HepG2 (cell line): ENCODE results near the gene LRP1B. TPM values are rescaled to one million over a fixed set of nuclear protein-coding genes. Genes with fewer than 3 reads are reported as not detected.

Experiments
- ATAC-seq: fragments of 200-7000 bp; cut with Tn5 transposase; 3 replicates; pipeline ENCODE4 v1.9.1; 2020; ENCODE audit warnings: mild to moderate bottlenecking, moderate library complexity
- BruUV-seq: library from RNA; stranded (reverse); fragments of 400-500 nt; replicated peaks from 2 replicates; lab custom pipeline; 2021; lab: Mats Ljungman, UMichigan
- CTCF ChIA-PET: fragments of 300-600 bp; formaldehyde crosslinking; extraction: SDS; loops from one replicate; lab custom pipeline; 2021; ENCODE audit warnings: low total read pairs, inconsistent platforms, low intra/inter-chr PET ratio; lab: Yijun Ruan, JAX
- POLR2A ChIA-PET: fragments of 350-600 bp; sonication (Branson Sonifier 250); formaldehyde crosslinking; loops from one replicate; lab custom pipeline; 2020; ENCODE audit warnings: antibody characterized with exemption, inconsistent platforms; lab: Yijun Ruan, JAX
- DNase-seq: peaks from one replicate; pipeline ENCODE4 v3.0.0-alpha.2; 2015; ENCODE audit warnings: low spot score
- FAIRE-seq: peaks from 3 replicates; lab custom pipeline; 2011; peaks lifted over from hg19 to GRCh38; lab: Jason Lieb, UNC
- H2AFZ ChIP-seq: one replicate; pipeline ENCODE4 v1.6.1; 2011; ENCODE audit warnings: low read length, inconsistent platforms
- H3K27ac ChIP-seq: fragments of 300-600 bp; 3 replicates; pipeline ENCODE4 v1.8.0; 2011; ENCODE audit warnings: mixed run types, mild to moderate bottlenecking, mixed read lengths, low read length, inconsistent platforms; ENCODE audit not compliant: insufficient read depth; ENCODE audit errors: extremely low read length
- H3K27me3 ChIP-seq, 2 experiments: fragments of 200-600 bp in 1 of 2; 2 replicates in 1 of 2; 3 replicates in 1 of 2; pipeline versions ENCODE4 v1.6.0 to v1.8.0; 2011; ENCODE audit warnings: low read length in 2 of 2, mild to moderate bottlenecking in 2 of 2, moderate library complexity in 2 of 2, inconsistent platforms in 1 of 2; ENCODE audit not compliant: insufficient read depth in 2 of 2, control insufficient read depth in 1 of 2
- H3K36me3 ChIP-seq, 2 experiments: fragments of 200-600 bp in 1 of 2; replicated peaks in 1 of 2; 2 replicates in 1 of 2; 3 replicates in 1 of 2; pipeline versions ENCODE4 v1.5.1 to v1.8.0; 2011; ENCODE audit warnings: low read length in 2 of 2, inconsistent platforms in 1 of 2; ENCODE audit not compliant: insufficient read depth in 2 of 2, control insufficient read depth in 1 of 2
- H3K4me1 ChIP-seq: 2 replicates; pipeline ENCODE4 v1.5.1; 2012; ENCODE audit warnings: low read length, inconsistent platforms; ENCODE audit not compliant: insufficient read depth
- H3K4me2 ChIP-seq: 2 replicates; pipeline ENCODE4 v1.6.0; 2011; ENCODE audit warnings: low read depth, low read length, inconsistent platforms
- H3K4me3 ChIP-seq, 3 experiments: fragments of 200-600 bp in 1 of 3; sonication (generic), shearing (Covaris generic) in 1 of 3; replicated peaks in 1 of 3; 2 replicates each; pipeline ENCODE4 v1.5.1; 2011 to 2016; ENCODE audit warnings: low read length in 3 of 3, inconsistent platforms in 2 of 3, low read depth in 2 of 3, mild to moderate bottlenecking in 2 of 3, control low read depth in 1 of 3, mixed read lengths in 1 of 3; ENCODE audit not compliant: insufficient read depth in 1 of 3
- H3K79me2 ChIP-seq: one replicate; pipeline ENCODE4 v1.6.1; 2011; ENCODE audit warnings: low read length, inconsistent platforms; ENCODE audit not compliant: insufficient read depth
- H3K9ac ChIP-seq: 2 replicates; pipeline ENCODE4 v1.6.0; 2011; ENCODE audit warnings: mild to moderate bottlenecking, low read depth, low read length, inconsistent platforms; ENCODE audit not compliant: insufficient read depth
- H3K9me3 ChIP-seq: 2 replicates; pipeline ENCODE4 v1.5.1; 2012; ENCODE audit warnings: mild to moderate bottlenecking, low read length
- H4K20me1 ChIP-seq: 2 replicates; pipeline ENCODE4 v1.6.0; 2011; ENCODE audit warnings: inconsistent platforms, mild to moderate bottlenecking, low read length, moderate library complexity; ENCODE audit not compliant: insufficient read depth
- ATF3 ChIP-seq: sonication (generic); formaldehyde crosslinking; IDR thresholded peaks from 2 replicates; pipeline ENCODE4 v1.4.0; 2020; ENCODE audit warnings: missing genetic modification reagents
- NR2C2 ChIP-seq: sonication (generic); formaldehyde crosslinking; IDR thresholded peaks from 2 replicates; pipeline ENCODE4 v1.4.0; 2020; ENCODE audit warnings: missing genetic modification reagents, mild to moderate bottlenecking, moderate library complexity, borderline replicate concordance
- ZC3H13 ChIP-seq: sonication (generic); formaldehyde crosslinking; IDR thresholded peaks from 2 replicates; pipeline ENCODE4 v1.8.1; 2023; ENCODE audit warnings: mild to moderate bottlenecking, missing genetic modification reagents, moderate library complexity
- ZFP91 ChIP-seq: sonication (generic); formaldehyde crosslinking; IDR thresholded peaks from 2 replicates; pipeline ENCODE4 v1.9.0; 2022; ENCODE audit warnings: missing genetic modification reagents, mild to moderate bottlenecking, borderline replicate concordance
- ZKSCAN1 ChIP-seq: fragments of 150-350 bp; IDR thresholded peaks from 2 replicates; pipeline ENCODE4 v1.6.1; 2014; ENCODE audit warnings: low read length
- ZNF124 ChIP-seq: sonication (generic); formaldehyde crosslinking; IDR thresholded peaks from 2 replicates; pipeline ENCODE4 v1.4.0; 2020; ENCODE audit warnings: missing genetic modification reagents
- ZNF136 ChIP-seq: sonication (generic); formaldehyde crosslinking; IDR thresholded peaks from 2 replicates; pipeline ENCODE4 v1.8.1; 2022; ENCODE audit warnings: low read depth, mild to moderate bottlenecking, moderate library complexity, missing genetic modification reagents
- ZNF138 ChIP-seq: sonication (generic); formaldehyde crosslinking; IDR thresholded peaks from 2 replicates; pipeline ENCODE4 v1.5.0; 2020; ENCODE audit warnings: mild to moderate bottlenecking, low read depth, missing genetic modification reagents
- WGBS: methylation state at CpG from one replicate; pipeline ENCODE4 v1.1.6; 2017; ENCODE audit warnings: low lambda C conversion rate; 5-methylcytosine and 5-hydroxymethylcytosine counted together
- in situ Hi-C: cut with HindIII; loops from 2 replicates; pipeline ENCODE4 v1.10.0; 2017; ENCODE audit warnings: low pct_unique_long_range_greater_than_20kb; ENCODE audit not compliant: extremely low pct_ligation_motif_present
- intact Hi-C: fragments of 100-400 bp; cut with micrococcal nuclease; formaldehyde crosslinking; loops from one replicate; pipeline ENCODE4 v1.10.0; 2022; ENCODE audit not compliant: unreplicated experiment
- polyA plus RNA-seq, 8 experiments: library from polyadenylated mRNA; depleted of rRNA in 3 of 8; stranded (reverse) in 7 of 8; unstranded in 1 of 8; fragments of >200 nt; fragmentation: Illumina TruSeq in 4 of 8; extraction: Trizol in 4 of 8; gene quantifications; 2 replicates each; pipeline versions ENCODE4 v1.2.1 to v1.2.3, GENCODE V29; 2011 to 2016; ENCODE audit warnings: low read depth in 4 of 8, missing spikeins in 1 of 8, mixed read lengths in 1 of 8; ENCODE audit not compliant: insufficient read depth in 1 of 8
- total RNA-seq, 5 experiments: library from RNA; depleted of rRNA; stranded (reverse); fragments of >200 nt; fragmentation: Illumina TruSeq; extraction: Trizol; gene quantifications; 2 replicates each; pipeline ENCODE4 v1.2.3, GENCODE V29; 2016; ENCODE audit warnings: low read depth in 1 of 5
- TF ChIP-seq, protein P1 (sequence below): sonication (generic); formaldehyde crosslinking; conservative IDR thresholded peaks from 2 replicates; pipeline ENCODE4 v1.4.0; 2020; ENCODE audit warnings: mild to moderate bottlenecking, missing genetic modification reagents, moderate library complexity

Gene LRP1B
- total and polyA plus RNA-seq, 2 of the 13 experiments (the other 11 are each of a cell fraction or from before 2014, with no cell fraction given), result 0.04 TPM; not detected in 1

- no TSS peak for BruUV-seq
- no peak for TF ChIP-seq ZNF124 (CRISPR knock-in tag)
- no peak for TF ChIP-seq ZFP91 (CRISPR knock-in tag)
- TF ChIP-seq ATF3 (CRISPR knock-in tag), result no peak
- intact Hi-C loops (no loop called here), in situ Hi-C loops (no loop called here)
- ATAC-seq (no peak), FAIRE-seq (no peak), DNase-seq (no peak)
- Histone ChIP-seq H3K27me3 (no peaks in the 10 kb centered on the region), H4K20me1 (no peaks in the 10 kb centered on the region), H2AFZ (no peak overlapping the region), H3K9me3 (no peaks in the 10 kb centered on the region), H3K4me2 (no peak overlapping the region), H3K27ac (no peak overlapping the region), H3K79me2 (no peaks in the 10 kb centered on the region), H3K9ac (no peak overlapping the region), H3K4me1 (no peaks in the 10 kb centered on the region), H3K36me3 (no peaks in the 10 kb centered on the region), H3K4me3 (no peak overlapping the region)
- ChIA-PET CTCF (no interaction called here), POLR2A (no interaction called here)
Observed at GRCh38 chr2:140775411-140775810, 1355.4 kb downstream of the LRP1B start.

DNA sequence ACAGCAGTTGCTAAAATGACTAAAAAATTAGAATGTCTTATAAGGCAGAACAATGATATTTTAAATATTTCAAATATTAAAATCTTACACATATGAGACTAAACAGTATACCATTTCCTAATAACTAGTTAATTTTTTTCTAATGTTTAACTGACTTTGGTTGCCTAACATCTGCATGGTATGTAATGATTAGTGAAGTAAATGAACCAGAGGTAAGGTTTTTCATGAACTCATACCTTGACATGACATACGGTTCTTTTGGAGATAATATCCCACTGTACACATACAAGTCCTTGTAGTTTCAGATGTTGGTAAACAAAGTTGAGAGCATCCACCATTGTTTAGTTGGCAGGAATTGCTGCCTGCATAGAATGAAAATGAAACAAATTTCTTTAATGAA, 1360.2 kb downstream of the LRP1B start:
- 2% methylated on average over 1 of the region's 1 CpG for WGBS
- no peaks in the 10 kb centered on the region for H3K36me3 ChIP-seq
- no TSS peak for BruUV-seq
- no peak overlapping the region for H3K9ac ChIP-seq
- no peaks in the 10 kb centered on the region for H3K79me2 ChIP-seq
- no peak overlapping the region for H3K4me2 ChIP-seq
- TF ChIP-seq ZNF138 (CRISPR knock-in tag), result no peak
- TF ChIP-seq ZKSCAN1, result no peak
- TF ChIP-seq NR2C2 (CRISPR knock-in tag), result no peak
- TF ChIP-seq ZC3H13, result no peak
- TF ChIP-seq ZNF136 (CRISPR knock-in tag), result no peak
- TF ChIP-seq, protein P1, sequence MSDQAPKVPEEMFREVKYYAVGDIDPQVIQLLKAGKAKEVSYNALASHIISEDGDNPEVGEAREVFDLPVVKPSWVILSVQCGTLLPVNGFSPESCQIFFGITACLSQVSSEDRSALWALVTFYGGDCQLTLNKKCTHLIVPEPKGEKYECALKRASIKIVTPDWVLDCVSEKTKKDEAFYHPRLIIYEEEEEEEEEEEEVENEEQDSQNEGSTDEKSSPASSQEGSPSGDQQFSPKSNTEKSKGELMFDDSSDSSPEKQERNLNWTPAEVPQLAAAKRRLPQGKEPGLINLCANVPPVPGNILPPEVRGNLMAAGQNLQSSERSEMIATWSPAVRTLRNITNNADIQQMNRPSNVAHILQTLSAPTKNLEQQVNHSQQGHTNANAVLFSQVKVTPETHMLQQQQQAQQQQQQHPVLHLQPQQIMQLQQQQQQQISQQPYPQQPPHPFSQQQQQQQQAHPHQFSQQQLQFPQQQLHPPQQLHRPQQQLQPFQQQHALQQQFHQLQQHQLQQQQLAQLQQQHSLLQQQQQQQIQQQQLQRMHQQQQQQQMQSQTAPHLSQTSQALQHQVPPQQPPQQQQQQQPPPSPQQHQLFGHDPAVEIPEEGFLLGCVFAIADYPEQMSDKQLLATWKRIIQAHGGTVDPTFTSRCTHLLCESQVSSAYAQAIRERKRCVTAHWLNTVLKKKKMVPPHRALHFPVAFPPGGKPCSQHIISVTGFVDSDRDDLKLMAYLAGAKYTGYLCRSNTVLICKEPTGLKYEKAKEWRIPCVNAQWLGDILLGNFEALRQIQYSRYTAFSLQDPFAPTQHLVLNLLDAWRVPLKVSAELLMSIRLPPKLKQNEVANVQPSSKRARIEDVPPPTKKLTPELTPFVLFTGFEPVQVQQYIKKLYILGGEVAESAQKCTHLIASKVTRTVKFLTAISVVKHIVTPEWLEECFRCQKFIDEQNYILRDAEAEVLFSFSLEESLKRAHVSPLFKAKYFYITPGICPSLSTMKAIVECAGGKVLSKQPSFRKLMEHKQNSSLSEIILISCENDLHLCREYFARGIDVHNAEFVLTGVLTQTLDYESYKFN (CRISPR knock-in tag), result no peak
- intact Hi-C loops, result no loop called here
- H3K27ac ChIP-seq, result no peak overlapping the region
- ChIA-PET POLR2A (no interaction called here), CTCF (no interaction called here)
- H3K27me3 ChIP-seq, result no peaks in the 10 kb centered on the region
- H2AFZ ChIP-seq, result no peak overlapping the region
- FAIRE-seq (no peak), ATAC-seq (no peak), DNase-seq (no peak)
- in situ Hi-C loops, result no loop called here
- no peaks in the 10 kb centered on the region for H3K4me1 ChIP-seq
- no peaks in the 10 kb centered on the region for H4K20me1 ChIP-seq
- no peak overlapping the region for H3K4me3 ChIP-seq
- H3K9me3 ChIP-seq, result no peaks in the 10 kb centered on the region
